Hindlimb muscle (tissue), 1 donor: ENCODE data around the gene LYRM4. TPM values are rescaled to one million over a fixed set of nuclear protein-coding genes. Genes with fewer than 3 reads are reported as not detected.
A peak's percentile ranks its signal among the peaks of the same experiment; 100 is the strongest.

Experiments
- DNase-seq: peaks from one replicate; pipeline ENCODE4 v3.0.0-alpha.2; 2013
- polyA plus RNA-seq: library from polyadenylated mRNA; unstranded; fragments of 120-200 nt; gene quantifications from one replicate; pipeline ENCODE4 v1.2.1, GENCODE V29; 2013; ENCODE audit not compliant: insufficient read length

LYRM4 gene
- polyA plus RNA-seq = 20.5 TPM

- DNase-seq = peak; percentile 94
Observed at GRCh38 chr6:5260661-5261544, at the start of gene LYRM4, which contains the start of gene FARS2. TSS of gene LYRM4 (minus strand) at chr6:5260950. CDS start at chr6:5260733, 217 bp downstream. TSS of gene FARS2 (plus strand) at chr6:5261513.

- no peak for DNase-seq
Observed at GRCh38 chr6:5308066-5308465, 47.3 kb upstream of the LYRM4 start.

GRCh38 chr6:5307058-5307457, 46.3 kb upstream of the LYRM4 start:
- DNase-seq = no peak

GRCh38 chr6:5305968-5306626, 45.3 kb upstream of the LYRM4 start:
- DNase-seq = no peak

- DNase-seq = no peak
Observed at GRCh38 chr6:5303682-5304081, 42.9 kb upstream of the LYRM4 start.

- no peak for DNase-seq
Observed at GRCh38 chr6:5302995-5303622, 42.4 kb upstream of the LYRM4 start.

GRCh38 chr6:5302220-5302946, 41.6 kb upstream of the LYRM4 start:
- no peak for DNase-seq

- DNase-seq = no peak
Observed at GRCh38 chr6:5300206-5300764, 39.5 kb upstream of the LYRM4 start.

GRCh38 chr6:5295623-5296022, 34.9 kb upstream of the LYRM4 start:
- no peak for DNase-seq

GRCh38 chr6:5294392-5295211, 33.9 kb upstream of the LYRM4 start:
- DNase-seq = no peak

GRCh38 chr6:5293692-5294091, 32.9 kb upstream of the LYRM4 start:
- no peak for DNase-seq

GRCh38 chr6:5292154-5292553, 31.4 kb upstream of the LYRM4 start:
- DNase-seq = no peak

GRCh38 chr6:5290500-5290899, 29.8 kb upstream of the LYRM4 start:
- no peak for DNase-seq

- DNase-seq = no peak
Observed at GRCh38 chr6:5290097-5290496, 29.3 kb upstream of the LYRM4 start.

- DNase-seq = no peak
Observed at GRCh38 chr6:5287966-5288297, 27.2 kb upstream of the LYRM4 start.

- DNase-seq = no peak
Observed at GRCh38 chr6:5287205-5287965, 26.6 kb upstream of the LYRM4 start.

GRCh38 chr6:5286780-5287179, 26.0 kb upstream of the LYRM4 start:
- DNase-seq = no peak

- no peak for DNase-seq
Observed at GRCh38 chr6:5285526-5285925, 24.8 kb upstream of the LYRM4 start.

- DNase-seq = no peak
Observed at GRCh38 chr6:5285081-5285480, 24.3 kb upstream of the LYRM4 start.

- no peak for DNase-seq
Observed at GRCh38 chr6:5282191-5282623, 21.5 kb upstream of the LYRM4 start.

- DNase-seq = no peak
Observed at GRCh38 chr6:5280920-5281319, 20.2 kb upstream of the LYRM4 start.
